VCaP (cell line): Measurements from ENCODE around the gene SERTAD2.

Source experiments
- H3K27ac ChIP-seq: fragments of 450-650 bp; 2 replicates; pipeline ENCODE4 v1.5.1; 2017
- CTCF ChIP-seq: fragments of 450-650 bp; conservative IDR thresholded peaks from 2 replicates; pipeline ENCODE4 v1.5.1; 2017; ENCODE audit warnings: mild to moderate bottlenecking, moderate library complexity

Gene SERTAD2

GRCh38 chr2:64631771-64632170, 21.9 kb downstream of the SERTAD2 start:
- no peak overlapping the region; the same call in 1 of the 2 replicates for H3K27ac ChIP-seq
- no peak for TF ChIP-seq CTCF

- TF ChIP-seq CTCF = no peak
- H3K27ac ChIP-seq = 0 out of 2 replicates have a peak overlapping the region, but pooled peaks have one; percentile 69
These were observed 23.0 kb downstream of the SERTAD2 start for GRCh38 chr2:64630752-64631151.

- no peak for TF ChIP-seq CTCF
- peak overlapping the region; percentile 69 for H3K27ac ChIP-seq
These were observed 23.8 kb downstream of the SERTAD2 start for GRCh38 chr2:64629875-64630274.

- peak overlapping the region; percentile 69 for H3K27ac ChIP-seq
- TF ChIP-seq CTCF = no peak
These were observed 24.4 kb downstream of the SERTAD2 start for GRCh38 chr2:64629329-64629781.

- no peak for TF ChIP-seq CTCF
- peak overlapping the region; percentile 69 for H3K27ac ChIP-seq
These were observed 25.6 kb downstream of the SERTAD2 start for GRCh38 chr2:64627860-64628841.

GRCh38 chr2:64626963-64627760, 26.6 kb downstream of the SERTAD2 start:
- H3K27ac ChIP-seq = no peak overlapping the region; the same call in 1 of the 2 replicates
- TF ChIP-seq CTCF = no peak
